DMS53 (cell line): Measurements from ENCODE around the gene ZKSCAN5.

ENCODE experiments used
- DNase-seq: peaks from one replicate; lab custom pipeline; 2025; lab: John Stamatoyannopoulos, UW

ZKSCAN5 gene

GRCh38 chr7:99504603-99505323, at the start of gene ZKSCAN5:
Gene ZKSCAN5, plus strand, starts transcription at chr7:99504662. Its CDS starts 1,383 bp downstream, at chr7:99506045.
- peak; percentile 99 for DNase-seq

- DNase-seq, result peak; percentile 42
Measured at GRCh38 chr7:99455874-99456273, 48.6 kb upstream of the ZKSCAN5 start.

- DNase-seq, result peak; percentile 48
Measured at GRCh38 chr7:99456288-99456687, 48.2 kb upstream of the ZKSCAN5 start.

GRCh38 chr7:99457050-99457649, 47.3 kb upstream of the ZKSCAN5 start:
- no peak for DNase-seq

- no peak for DNase-seq
Measured at GRCh38 chr7:99457650-99458493, 46.6 kb upstream of the ZKSCAN5 start.

GRCh38 chr7:99459087-99459486, 45.4 kb upstream of the ZKSCAN5 start:
- DNase-seq, result peak; percentile 76

GRCh38 chr7:99460651-99461050, 43.8 kb upstream of the ZKSCAN5 start:
- DNase-seq, result no peak

GRCh38 chr7:99461221-99461620, 43.2 kb upstream of the ZKSCAN5 start:
- DNase-seq, result peak; percentile 33

GRCh38 chr7:99465421-99465768, 39.1 kb upstream of the ZKSCAN5 start:
- DNase-seq, result no peak

GRCh38 chr7:99468336-99468918, 36.0 kb upstream of the ZKSCAN5 start:
- DNase-seq, result no peak

- DNase-seq, result no peak
Measured at GRCh38 chr7:99469381-99470065, 34.9 kb upstream of the ZKSCAN5 start.

GRCh38 chr7:99472561-99473314, 31.7 kb upstream of the ZKSCAN5 start, which contains the start of gene ZNF789:
Gene ZNF789, plus strand, starts transcription at chr7:99472890. Its CDS starts 3,567 bp downstream, at chr7:99476457.
- DNase-seq, result peak; percentile 100

- DNase-seq, result peak; percentile 81
Measured at GRCh38 chr7:99473315-99473596, 31.2 kb upstream of the ZKSCAN5 start.

GRCh38 chr7:99476107-99476506, 28.4 kb upstream of the ZKSCAN5 start:
- no peak for DNase-seq

- DNase-seq, result no peak
Measured at GRCh38 chr7:99478464-99479440, 25.7 kb upstream of the ZKSCAN5 start.

GRCh38 chr7:99485094-99485493, 19.4 kb upstream of the ZKSCAN5 start:
- DNase-seq, result no peak

- peak; percentile 71 for DNase-seq
Measured at GRCh38 chr7:99489235-99489634, 15.2 kb upstream of the ZKSCAN5 start.

- no peak for DNase-seq
Measured at GRCh38 chr7:99490878-99491277, 13.6 kb upstream of the ZKSCAN5 start.

- no peak for DNase-seq
Measured at GRCh38 chr7:99493823-99494222, 10.6 kb upstream of the ZKSCAN5 start.
